Measurements from ENCODE around the gene AP3M1. TPM values are rescaled to one million over a fixed set of nuclear protein-coding genes. Genes with fewer than 3 reads are reported as not detected.
A peak's percentile ranks its signal among the peaks of the same experiment; 100 is the strongest.

AP3M1 gene
- polyA plus RNA-seq, 4 donors: 48.8 to 65.3 (median 59.9) TPM

DNA sequence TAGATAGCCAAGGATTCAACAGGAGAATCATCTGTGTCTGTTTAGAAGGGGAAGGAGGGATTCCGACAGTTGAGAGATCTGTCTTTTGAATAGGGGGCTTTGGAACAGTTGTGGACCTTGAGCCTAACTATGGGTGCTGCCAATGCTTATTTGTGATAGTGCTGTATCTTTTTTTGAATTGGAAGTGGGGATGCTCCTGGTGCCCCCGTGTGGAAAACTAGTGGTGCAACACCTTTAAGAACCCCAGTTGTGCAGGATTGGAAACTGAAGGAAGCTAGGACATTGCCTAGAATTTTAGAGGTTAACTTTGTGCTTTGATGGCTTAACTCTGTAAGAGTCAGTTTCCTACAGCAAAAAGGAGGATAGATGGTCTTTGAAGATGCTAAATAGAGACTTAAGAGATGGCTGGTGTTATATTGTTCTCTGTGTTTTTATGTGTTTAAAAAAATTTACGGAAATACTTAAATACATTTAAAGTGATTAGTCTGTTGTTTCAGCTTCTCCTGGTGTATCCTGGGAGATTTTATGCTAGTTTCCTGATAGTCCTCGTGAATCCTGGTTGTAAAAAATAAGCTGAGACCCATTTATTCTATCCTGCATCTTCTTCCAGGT is 69.3 kb downstream of the AP3M1 start:
- peak in 1 of 4 donors; percentile 19 for DNase-seq (ENCODE audit: low read depth in 4 of 4, low spot score in 3 of 4)

DNA sequence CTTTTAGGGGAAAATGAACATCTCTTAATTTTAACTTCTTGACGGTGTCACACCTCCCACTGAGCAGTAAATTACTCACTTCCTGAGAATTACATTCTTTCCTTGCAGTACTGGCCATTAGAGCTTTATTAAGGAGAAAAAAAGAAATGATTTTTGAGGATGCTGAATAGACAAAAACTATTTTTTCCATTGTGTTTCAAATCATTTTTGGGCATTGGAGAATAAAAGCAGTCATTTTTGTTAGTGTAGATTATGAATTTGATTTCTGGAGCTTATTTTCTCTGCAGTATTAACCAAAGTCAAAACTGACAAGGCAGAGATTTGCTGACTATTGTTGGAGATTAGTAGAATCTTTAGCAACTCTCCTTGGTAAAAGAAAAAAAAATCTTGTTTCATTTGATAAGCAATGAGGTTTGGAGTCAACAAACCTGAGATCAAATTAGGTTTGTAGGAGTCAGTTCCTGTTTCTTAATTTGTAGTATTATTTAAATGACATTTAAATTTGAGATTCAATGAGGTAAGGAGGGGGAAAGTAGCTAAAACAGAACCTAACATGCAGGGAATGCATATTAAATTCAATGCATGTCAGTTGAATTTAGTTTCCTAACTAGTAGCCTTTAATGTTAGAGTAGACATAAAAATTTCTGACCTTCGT is 70.6 kb downstream of the AP3M1 start:
- no peak for DNase-seq (ENCODE audit: low read depth in 4 of 4, low spot score in 3 of 4)

DNA sequence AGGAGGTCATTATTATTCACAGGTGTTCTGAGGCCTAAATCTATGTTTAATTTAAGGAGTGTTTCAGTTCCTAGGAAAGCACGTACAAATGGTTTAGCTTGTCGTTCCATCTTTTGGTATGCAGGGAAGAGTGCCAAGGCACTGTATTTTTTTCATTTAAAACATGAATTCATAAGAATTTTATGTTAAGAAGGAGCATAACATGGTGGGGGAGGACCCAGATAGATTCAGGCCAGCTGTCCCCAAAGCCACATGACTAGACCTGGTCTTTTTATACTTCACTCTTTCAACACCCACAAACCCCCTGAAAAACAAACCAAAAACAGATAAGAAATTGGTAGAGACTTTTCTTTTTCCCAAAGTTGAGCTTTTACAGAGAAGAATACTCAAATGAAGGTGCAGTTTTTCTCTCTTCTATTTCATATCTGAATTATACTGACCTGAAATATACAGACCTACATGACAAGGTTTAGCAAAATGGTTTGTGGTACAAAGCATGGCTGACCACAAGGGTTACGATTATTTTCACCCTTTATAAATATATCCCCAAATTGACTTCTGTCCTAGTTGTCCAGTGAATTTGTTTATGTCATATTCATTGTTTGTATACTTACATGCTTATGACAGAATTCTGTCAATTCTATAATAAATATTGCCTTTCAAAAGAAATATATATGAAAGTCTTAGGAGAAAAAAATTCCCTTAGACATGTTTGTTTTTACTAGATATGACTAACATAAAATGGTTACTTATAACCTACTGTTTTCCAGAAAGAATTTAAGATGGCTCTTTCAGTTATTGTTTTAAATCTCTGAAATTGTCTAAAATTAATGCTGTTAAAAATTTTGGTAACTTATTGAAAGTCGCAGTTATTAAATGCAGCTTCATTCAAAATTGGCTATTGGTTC is 71.3 kb downstream of the AP3M1 start:
- DNase-seq (ENCODE audit: low read depth in 4 of 4, low spot score in 3 of 4): no peak

DNA sequence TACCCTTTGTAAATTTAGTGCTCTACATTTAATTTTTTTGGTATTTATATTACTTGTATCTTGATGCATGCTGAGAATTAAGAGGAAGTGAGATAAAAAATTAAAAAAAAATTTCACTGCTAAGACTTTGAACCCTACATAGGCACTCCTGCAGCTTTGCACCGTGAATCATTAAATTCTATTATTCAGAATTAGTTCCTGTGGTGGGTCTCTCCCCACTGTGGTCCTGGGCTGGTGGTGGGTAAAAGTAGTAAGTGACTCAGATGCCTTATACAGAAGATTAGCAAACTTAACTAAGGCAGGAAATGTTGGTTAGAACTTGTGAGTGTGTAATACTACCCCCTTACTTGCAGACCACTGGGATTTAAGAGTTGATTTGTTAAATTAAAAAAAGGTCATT is 72.6 kb downstream of the AP3M1 start:
- DNase-seq (ENCODE audit: low read depth in 4 of 4, low spot score in 3 of 4): no peak

DNA sequence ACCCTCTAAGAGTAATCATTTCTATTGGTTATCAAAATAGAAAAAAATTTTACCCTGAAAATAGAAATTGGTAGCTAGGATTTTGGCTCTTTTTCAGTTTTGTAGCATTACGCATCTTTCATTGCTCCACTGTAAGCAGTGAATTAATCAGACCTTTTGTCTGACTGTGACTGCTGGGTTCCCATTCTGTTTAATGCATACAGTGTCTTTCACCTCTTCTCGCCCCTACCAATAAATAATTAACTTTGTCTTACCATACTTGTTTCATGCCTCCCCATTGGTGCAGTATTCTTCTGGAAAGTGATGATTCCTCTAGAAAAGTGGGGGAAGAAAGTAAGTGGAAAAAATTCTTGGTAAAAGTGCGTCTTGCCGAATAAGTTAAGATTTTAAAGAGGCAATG is 73.2 kb downstream of the AP3M1 start:
- no peak for DNase-seq (ENCODE audit: low read depth in 4 of 4, low spot score in 3 of 4)

DNA sequence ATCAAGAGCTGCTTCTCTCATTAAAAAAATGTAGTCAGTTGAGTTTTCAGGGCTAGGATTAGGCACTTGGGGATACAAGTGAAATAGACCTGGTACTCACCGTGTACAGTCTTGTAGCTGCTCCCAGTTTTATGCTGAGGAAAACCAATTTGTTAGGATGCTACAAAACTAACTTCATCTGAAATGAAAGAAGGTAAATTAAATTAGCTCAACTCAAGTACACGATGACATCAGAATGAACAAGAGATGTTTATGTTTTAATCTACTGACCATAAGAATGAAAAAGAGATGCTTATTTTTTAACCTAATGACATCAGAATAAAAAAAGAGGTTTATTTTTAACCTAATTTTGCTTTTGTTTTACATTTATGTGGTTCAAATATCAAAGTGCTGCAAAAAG is 73.7 kb downstream of the AP3M1 start:
- no peak for DNase-seq (ENCODE audit: low read depth in 4 of 4, low spot score in 3 of 4)

DNA sequence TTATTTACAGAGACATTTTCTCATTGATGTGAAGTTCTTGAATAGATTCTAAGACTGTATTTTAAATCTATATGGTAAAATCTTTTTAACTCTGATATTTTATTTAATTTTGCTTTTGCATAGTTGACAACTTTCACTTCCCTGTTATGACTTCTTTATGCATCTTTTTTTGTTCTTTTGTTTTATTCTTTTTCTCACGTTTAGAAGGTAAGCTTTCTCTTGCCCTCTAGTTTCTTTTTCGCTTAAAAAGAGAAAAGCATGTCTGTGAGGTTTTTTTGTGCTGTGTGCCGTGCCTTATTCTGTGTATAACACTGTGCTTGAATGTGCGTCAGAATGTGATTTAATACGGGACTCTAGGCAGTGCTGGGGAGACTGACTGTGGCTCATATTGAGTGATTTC is 74.7 kb downstream of the AP3M1 start:
- no peak for DNase-seq (ENCODE audit: low read depth in 4 of 4, low spot score in 3 of 4)

DNA sequence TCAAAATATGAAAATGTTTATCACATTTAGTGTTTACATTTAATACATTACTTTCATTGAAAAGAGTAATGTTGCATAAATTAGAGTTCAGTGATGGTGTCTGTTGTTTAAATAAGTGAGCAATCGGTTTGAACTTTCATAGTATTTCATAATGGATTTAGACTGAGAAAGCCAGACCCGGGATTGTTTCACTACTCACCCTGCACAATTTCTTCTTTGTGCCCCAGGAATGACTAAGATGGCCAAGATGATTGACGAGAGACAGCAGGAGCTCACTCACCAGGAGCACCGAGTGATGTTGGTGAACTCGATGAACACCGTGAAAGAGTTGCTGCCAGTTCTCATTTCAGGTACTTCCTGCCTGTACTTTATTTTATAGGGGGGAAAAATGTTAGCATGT is 78.1 kb downstream of the AP3M1 start:
- no peak for DNase-seq (ENCODE audit: low read depth in 4 of 4, low spot score in 3 of 4)

DNA sequence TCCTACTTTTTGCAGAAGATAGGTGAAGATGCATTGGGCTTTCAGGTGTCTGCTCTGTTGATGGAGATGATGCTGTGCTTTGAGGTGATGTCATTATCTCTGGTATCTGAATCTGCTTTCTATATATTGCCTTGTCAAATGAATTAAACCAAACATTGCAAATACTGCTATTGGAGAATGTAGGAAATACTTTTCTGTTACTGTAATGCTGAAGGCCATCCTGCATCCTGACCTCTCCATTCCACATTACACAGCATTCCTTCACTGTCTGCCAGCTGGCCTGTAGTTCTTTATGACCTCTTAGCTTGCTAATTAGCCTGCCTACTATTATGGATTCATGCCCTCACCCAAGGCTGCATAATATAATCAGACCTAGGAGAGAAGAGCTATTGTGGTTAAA is 79.5 kb downstream of the AP3M1 start:
- no peak for DNase-seq (ENCODE audit: low read depth in 4 of 4, low spot score in 3 of 4)

Other genes with a start within 250 kb of the AP3M1 start
- gene PLAU, start 239.7 kb downstream of the AP3M1 start, polyA plus RNA-seq (ENCODE audit: insufficient read length in 4 of 4): 10 to 100 TPM; 10.7 to 29.5 (median 21.5) TPM
- 100 to 1,000 TPM; 120 to 147 (median 129) TPM for gene VCL, start 152.7 kb downstream of the AP3M1 start, polyA plus RNA-seq (ENCODE audit: insufficient read length in 4 of 4)
- 10 to 100 TPM; 21.9 to 38.2 (median 30.0) TPM for gene ADK, start 393 bp upstream of the AP3M1 start, polyA plus RNA-seq (ENCODE audit: insufficient read length in 4 of 4)